ENCODE data around the gene FAM171A1.
"Not testable (repeated sequence)": the region's sequence is repeated elsewhere in the genome, so short reads cannot be mapped to it uniquely, and the experiment has no call there.

DNA sequence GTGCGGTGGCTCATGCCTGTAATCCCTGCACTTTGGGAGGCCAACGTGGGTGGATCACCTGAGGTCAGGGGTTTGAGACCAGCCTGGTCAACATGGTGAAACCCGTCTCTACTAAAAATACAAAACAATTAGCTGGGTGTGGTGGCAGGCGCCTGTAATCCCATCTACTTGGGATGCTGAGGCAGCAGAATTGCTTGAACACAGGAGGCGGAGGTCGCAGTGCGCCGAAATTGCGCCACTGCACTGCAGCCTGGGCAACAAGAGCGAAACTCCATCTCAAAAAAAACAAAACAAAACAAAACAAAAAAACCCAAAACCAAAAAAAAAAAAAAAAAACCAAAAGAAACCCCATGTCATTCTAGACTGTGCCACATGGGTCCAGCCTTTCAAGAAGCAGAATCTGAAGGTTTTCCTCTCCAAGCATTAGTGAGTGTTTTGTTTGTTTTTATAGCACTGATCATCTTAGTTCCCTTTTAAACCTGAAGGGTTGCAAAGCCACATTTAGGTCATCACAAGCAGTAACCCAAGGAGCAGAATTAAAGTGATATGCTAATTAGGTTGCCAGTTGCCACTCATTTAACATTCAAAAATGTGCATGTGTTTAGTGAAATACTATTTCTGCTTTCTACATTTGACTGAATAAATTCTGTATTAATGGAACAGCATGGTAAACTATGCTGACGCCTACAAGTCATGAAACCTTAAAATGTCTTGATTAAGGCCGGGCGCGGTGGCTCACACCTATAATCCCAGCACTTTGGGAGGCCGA is 68.7 kb downstream of the FAM171A1 start:
- not testable (repeated sequence) for TF ChIP-seq CTCF (conservative IDR thresholded peaks at IDR 0.05 in 1 of 2, IDR thresholded peaks at IDR 0.05 in 1 of 2; ENCODE audit: extremely low read depth in 1 of 2, insufficient read depth in 1 of 2, low read depth in 1 of 2, low read length in 2 of 2); EZH2 (IDR thresholded peaks at IDR 0.05; ENCODE audit: borderline replicate concordance, low read length)
